Stimulated activated CD4-positive, alpha-beta T cell treated with anti-CD3 and anti-CD28 coated beads, TNF-alpha, amount 100 ng/mL, for 4 hours (primary cell): Measurements from ENCODE around the gene PREX1.
A peak's percentile ranks its signal among the peaks of the same experiment; 100 is the strongest.

ENCODE experiments used
- DNase-seq, 3 experiments: peaks; one replicate each; pipeline ENCODE4 v3.0.0-alpha.2; 2020; ENCODE audit warnings: low read depth in 3 of 3

Gene PREX1

GRCh38 chr20:48754292-48754691 is 73.5 kb downstream of the PREX1 start:
- no peak for DNase-seq

GRCh38 chr20:48752963-48753362 is 74.8 kb downstream of the PREX1 start:
- no peak for DNase-seq

- no peak for DNase-seq
These were observed 75.9 kb downstream of the PREX1 start for GRCh38 chr20:48751871-48752270.

- DNase-seq = peak in 1 of 3 experiments; percentile 21
These were observed 76.7 kb downstream of the PREX1 start for GRCh38 chr20:48750941-48751635.

- DNase-seq = no peak
These were observed 77.4 kb downstream of the PREX1 start for GRCh38 chr20:48750376-48750775.

GRCh38 chr20:48749437-48749836 is 78.4 kb downstream of the PREX1 start:
- no peak for DNase-seq

- DNase-seq = no peak
These were observed 79.2 kb downstream of the PREX1 start for GRCh38 chr20:48748556-48748955.

- no peak for DNase-seq
These were observed 79.9 kb downstream of the PREX1 start for GRCh38 chr20:48747840-48748414.

- DNase-seq = no peak
These were observed 82.5 kb downstream of the PREX1 start for GRCh38 chr20:48745330-48745729.

- DNase-seq = no peak
These were observed 83.3 kb downstream of the PREX1 start for GRCh38 chr20:48744515-48744914.

- no peak for DNase-seq
These were observed 84.0 kb downstream of the PREX1 start for GRCh38 chr20:48743807-48744206.

GRCh38 chr20:48742912-48743680 is 84.7 kb downstream of the PREX1 start:
- DNase-seq = no peak

- no peak for DNase-seq
These were observed 85.6 kb downstream of the PREX1 start for GRCh38 chr20:48742233-48742632.

- no peak for DNase-seq
These were observed 86.1 kb downstream of the PREX1 start for GRCh38 chr20:48741669-48742068.

GRCh38 chr20:48740712-48741111 is 87.1 kb downstream of the PREX1 start:
- no peak for DNase-seq

- no peak for DNase-seq
These were observed 87.5 kb downstream of the PREX1 start for GRCh38 chr20:48740292-48740649.

- no peak for DNase-seq
These were observed 88.2 kb downstream of the PREX1 start for GRCh38 chr20:48739395-48740291.

- peak in 1 of 3 experiments; percentile 23 for DNase-seq
These were observed 89.1 kb downstream of the PREX1 start for GRCh38 chr20:48738399-48739304.

GRCh38 chr20:48738094-48738398 is 89.8 kb downstream of the PREX1 start:
- no peak for DNase-seq

- no peak for DNase-seq
These were observed 90.2 kb downstream of the PREX1 start for GRCh38 chr20:48737434-48738093.

GRCh38 chr20:48736636-48737035 is 91.2 kb downstream of the PREX1 start:
- DNase-seq = no peak
